ENCODE measurements around the gene MIPEP.
A peak's percentile ranks its signal among the peaks of the same experiment; 100 is the strongest.
"Not testable (repeated sequence)": the region's sequence is repeated elsewhere in the genome, so short reads cannot be mapped to it uniquely, and the experiment has no call there.

MIPEP gene

DNA sequence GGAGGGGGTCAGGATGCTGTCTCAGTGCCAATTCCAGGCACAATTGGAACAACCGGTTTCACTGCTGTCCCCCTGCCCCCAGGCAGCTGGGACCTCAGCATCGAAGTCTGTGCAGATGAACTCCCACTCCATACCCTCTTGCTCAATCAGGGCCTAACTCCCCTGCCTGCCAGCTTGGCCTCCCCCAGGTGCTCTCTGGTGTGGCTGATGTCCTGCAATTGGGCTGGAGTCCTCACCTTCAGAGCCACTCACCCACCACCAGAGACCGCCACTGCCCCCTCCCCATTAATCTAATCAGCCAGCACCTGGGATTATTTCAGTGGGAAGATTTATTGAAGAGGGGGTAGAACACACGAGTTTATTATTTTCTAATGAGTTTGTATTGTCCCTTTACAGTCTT is 118.8 kb downstream of the MIPEP start:
- DNase-seq, result no peak

- DNase-seq, result no peak
Measured at GRCh38 chr13:23769401-23769800, 119.8 kb downstream of the MIPEP start.

GRCh38 chr13:23767838-23768237 is 121.4 kb downstream of the MIPEP start:
- DNase-seq, result no peak

DNA sequence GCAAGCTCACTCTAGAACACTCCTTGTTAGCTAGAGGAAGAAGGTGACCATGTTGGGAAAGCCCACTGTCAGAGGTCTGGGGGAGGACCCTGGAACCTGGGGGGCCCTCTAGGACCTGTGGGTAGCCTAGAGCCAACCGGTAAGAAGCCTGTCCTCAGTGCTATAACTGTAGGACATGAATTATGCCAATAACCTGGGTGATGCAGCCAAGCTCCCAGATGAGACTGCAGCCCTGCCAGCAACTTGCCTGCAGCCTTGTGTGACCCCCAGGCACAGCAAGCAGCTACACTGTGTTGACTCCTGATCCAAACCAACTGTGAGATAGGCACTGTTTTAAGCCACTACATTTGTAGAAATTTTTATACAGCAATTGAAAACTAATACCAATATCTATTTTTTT is 122.3 kb downstream of the MIPEP start:
- DNase-seq, result no peak

GRCh38 chr13:23766283-23766682 is 122.9 kb downstream of the MIPEP start:
- DNase-seq, result no peak

DNA sequence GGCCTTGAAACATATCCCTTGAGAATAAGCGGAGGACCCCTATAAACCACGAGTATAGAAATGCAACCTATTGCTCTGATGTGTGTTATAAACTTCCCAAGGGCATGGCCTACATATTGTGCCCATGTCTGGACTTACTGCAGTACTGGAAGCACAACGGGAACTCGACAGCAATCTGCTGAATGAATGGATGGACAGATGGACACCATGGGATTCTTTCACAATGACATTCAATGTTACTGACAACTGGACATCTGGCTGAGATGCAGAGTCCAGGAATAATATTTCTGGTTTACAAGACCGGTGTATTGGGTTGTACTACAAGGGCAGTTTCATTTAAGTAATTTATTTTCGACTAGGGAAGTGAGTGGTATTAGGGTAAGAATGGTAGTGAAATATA is 123.7 kb downstream of the MIPEP start:
- no peak for DNase-seq

DNA sequence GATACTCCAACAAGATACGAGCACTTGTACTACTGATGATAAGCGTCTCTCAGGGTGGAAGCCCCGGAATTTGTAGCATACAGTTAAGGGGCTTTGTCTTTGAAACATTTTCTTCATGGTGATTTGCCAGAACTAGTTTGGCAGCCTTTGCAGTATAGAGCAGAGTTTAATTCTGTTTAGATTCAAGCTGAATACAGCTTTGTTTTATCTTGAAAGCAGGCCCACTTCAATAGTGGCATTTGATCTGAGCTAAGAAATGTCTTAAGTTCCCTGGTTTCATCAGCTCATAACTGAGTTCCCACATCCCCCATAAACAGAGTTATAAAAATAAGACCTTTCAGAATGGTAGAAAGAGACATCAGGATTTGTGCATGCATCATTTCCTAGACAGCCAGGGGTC is 125.9 kb downstream of the MIPEP start:
- DNase-seq, result no peak

DNA sequence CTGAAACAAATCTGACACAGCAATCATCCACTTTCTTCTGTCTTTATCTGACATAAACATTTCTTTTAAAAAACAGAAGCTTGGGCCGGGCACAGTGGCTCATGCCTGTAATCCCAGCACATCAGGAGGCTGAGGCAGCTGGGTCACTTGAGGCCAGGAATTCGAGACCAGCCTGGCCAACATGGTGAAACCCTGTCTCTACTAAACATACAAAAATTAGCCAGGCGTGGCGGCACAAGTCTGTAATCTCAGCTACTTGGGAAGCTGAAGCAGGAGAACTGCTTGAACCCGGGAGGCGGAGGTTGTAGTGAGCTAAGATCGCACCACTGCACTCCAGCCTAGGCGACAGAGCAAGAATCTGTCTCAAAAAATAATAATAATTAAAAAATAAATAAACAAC is 127.4 kb downstream of the MIPEP start:
- DNase-seq, result not testable (repeated sequence)

GRCh38 chr13:23760000-23760399 is 129.2 kb downstream of the MIPEP start:
- DNase-seq, result no peak

GRCh38 chr13:23758798-23759527 is 130.2 kb downstream of the MIPEP start:
- DNase-seq, result no peak

GRCh38 chr13:23754997-23755396 is 134.2 kb downstream of the MIPEP start:
- no peak for DNase-seq

GRCh38 chr13:23754506-23754905 is 134.7 kb downstream of the MIPEP start:
- peak; percentile 69 for DNase-seq

DNA sequence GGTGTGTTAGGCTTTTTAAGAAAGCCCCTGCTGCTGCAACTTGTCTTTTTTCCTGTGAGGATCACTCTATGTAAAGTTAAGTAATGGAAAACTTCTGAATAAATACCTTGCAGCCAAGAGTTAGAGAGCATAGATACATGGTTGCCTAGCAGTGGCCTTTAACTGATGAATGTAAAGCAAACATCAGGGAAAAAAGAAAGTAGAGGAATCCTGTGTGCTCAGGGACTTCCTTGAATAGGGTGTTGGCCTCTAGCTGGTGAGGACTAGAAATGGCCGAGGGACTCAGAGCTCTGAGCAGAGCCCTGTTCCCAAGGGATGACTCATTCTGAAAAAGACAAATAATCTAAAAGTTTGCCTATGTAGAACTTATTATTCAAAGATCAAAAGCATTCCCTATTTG is 135.7 kb downstream of the MIPEP start:
- no peak for DNase-seq

DNA sequence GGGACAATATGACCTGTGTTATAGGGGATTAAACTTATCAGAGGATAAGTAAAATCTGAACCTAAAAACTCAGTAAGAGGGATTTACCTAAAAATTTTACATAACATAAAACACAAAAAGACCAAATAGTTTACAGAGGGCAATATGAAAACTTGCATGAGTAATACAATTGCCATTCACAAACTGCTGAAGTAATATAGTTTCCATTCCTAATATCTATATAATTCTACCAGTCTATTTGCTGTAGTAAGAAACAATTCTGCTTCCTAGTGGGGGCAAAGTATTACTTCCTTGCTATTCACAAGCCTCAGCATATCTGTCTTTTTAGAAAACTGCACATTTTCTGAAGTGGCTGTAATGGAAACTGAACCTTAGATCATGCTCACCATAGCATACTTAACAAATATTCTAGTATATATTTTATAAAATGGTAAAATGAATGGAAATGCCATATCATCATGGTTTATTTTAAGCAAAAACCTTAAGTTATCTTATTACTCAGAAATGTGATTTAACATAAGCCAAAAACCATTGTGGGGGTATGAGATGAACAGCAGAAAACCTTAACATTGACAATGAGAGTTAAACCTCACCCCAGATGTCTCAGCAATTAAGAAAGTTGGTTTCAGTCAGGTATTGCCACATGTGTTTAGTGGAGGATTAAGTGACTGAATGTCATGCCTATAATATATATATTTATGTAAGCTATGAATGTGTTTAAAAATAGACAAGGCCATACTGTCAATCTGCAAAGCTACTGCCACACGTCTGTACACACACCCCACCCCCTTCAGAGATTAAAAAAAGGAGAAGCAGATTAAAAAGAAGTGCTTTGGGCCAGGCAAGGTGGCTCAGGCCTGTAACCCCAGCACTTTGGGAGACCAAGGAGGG is 136.8 kb downstream of the MIPEP start:
- no peak for DNase-seq

DNA sequence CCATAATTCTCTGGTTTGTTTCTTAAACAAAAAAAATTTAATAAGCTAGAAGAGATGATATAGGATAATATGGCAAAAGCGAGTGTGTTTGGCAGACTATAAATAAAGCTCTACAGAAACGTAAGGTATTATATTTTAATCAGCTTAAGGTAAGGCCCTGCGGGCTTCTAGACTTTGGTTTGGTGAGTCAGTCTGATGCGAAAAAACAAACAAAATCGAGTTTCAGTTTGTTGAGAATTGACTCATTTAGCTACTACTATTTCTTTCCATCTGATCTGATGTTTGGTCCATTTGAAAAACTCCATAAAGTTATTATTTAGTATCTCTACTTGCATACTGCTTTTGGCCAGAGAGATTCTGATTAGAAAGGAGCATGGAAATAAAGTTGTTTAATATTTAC is 138.0 kb downstream of the MIPEP start:
- DNase-seq, result no peak

DNA sequence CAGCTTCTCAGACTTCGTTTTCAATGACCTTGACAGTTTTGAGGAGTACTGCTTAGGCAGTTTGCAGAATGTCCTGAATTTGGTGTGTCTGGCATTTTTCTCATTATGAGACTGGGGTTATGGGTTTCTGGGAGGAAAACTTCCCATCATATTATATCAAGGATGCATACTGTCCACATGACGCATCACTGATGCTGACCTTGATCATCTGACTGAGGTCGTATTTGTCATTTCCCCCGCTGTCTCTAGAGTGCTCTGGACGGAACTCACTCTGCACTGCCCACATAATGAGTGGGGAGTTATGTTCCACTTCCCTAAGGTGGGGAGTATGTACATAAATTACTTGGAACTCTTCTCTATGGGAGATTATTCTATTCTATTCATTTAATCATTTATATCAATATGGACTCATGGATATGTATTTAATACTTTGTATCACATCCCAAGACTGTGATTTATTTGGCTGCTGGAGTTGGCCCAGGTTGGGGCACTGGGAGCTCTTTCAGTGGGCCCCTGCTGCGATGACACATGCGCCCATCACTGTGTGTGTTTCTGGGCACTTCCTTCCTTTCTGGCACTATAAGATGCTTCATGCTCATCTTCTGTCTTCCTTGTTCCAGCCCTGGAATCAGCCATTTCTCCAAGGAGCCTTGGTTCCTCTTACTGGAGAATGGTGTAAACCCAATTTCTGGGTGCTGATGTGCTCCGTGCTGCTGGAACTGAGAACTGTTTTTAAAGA is 138.6 kb downstream of the MIPEP start:
- DNase-seq, result no peak

DNA sequence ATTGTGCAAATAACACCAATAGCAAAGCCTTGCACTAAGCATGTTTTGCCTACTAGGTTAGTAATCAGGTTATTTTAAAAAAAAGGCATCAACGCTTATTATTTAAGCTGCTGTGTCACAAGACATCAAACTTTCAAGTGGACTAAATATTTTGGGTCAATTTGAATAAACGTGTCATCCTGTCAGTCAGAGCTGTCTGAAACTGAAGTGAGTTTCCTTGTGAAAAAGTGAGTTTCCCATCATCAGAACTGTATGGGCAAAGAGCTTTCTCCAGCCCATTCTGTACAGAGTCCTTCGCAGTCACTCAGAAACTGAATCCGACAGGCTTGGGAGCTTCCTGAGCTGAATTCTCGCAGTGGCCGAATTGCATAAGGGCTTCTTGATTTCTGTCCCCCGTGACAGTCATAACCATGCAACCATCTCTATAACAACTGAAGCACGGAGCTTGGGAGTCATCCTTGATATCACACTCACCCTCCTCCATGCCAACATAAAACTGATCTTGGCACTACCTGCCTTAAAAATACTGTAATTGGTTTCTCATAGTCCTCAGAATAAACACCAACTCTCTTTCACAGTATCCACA is 139.8 kb downstream of the MIPEP start:
- DNase-seq, result no peak

- DNase-seq, result no peak
Measured at GRCh38 chr13:23748109-23748990, 140.8 kb downstream of the MIPEP start.

DNA sequence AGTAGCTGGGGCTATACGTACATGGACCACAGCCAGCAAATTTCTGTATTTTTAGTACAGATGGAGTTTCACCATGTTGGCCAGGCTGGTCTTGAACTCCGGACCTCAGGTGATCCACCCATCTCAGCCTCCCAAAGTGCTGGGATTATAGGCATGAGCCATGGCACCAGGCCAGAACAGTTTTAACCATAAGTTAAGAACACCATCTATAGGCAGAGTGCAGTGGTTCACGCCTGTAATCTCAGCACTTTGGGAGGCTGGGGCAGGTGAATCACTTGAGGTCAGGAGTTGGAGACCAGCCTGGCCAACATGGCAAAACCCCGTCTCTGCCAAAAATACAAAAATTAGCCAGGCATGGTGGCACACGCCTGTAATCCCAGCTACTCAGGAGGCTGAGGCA is 143.1 kb downstream of the MIPEP start:
- DNase-seq, result not testable (repeated sequence)

DNA sequence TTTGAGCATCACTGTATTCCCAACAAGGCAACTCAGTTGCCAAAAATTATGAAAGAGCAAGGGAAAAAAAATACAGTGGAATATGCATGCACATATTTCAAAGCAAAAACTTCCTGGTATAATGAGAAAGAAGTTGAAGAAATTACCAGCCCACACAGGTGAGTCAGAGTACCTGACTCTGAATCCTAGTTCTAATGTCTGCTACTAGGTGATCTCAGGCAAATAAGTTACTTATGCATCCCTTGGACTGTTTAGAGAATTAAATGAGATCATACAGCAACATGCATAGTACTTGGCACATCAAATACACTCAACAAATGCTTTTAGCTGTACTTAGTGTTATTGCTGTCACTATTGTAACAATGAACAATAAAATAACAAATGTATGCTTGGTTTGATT is 144.9 kb downstream of the MIPEP start:
- no peak for DNase-seq

- DNase-seq, result no peak
Measured at GRCh38 chr13:23743278-23744076, 145.7 kb downstream of the MIPEP start.
